OCI-LY1 (cell line): ENCODE measurements around the gene CC2D2B.
A peak's percentile ranks its signal among the peaks of the same experiment; 100 is the strongest.

Experiments used
- H2AFZ ChIP-seq: fragments of 200-600 bp; sonication (generic), shearing (Covaris generic); 2 replicates; pipeline ENCODE4 v1.6.0; 2014; ENCODE audit warnings: antibody characterized with exemption, mild to moderate bottlenecking, low read length
- H3F3A ChIP-seq: fragments of 200-600 bp; sonication (generic), shearing (Covaris generic); 2 replicates; pipeline ENCODE4 v1.6.0; 2014; ENCODE audit warnings: mild to moderate bottlenecking, antibody characterized with exemption, low read length, moderate library complexity; ENCODE audit not compliant: insufficient read depth
- H3K27ac ChIP-seq: fragments of 200-600 bp; sonication (generic); 2 replicates; pipeline ENCODE4 v1.5.1; 2014; ENCODE audit warnings: low read length, mixed run types, mild to moderate bottlenecking, low read depth; ENCODE audit not compliant: poor library complexity, severe bottlenecking
- H3K27me3 ChIP-seq: fragments of 200-600 bp; sonication (generic); 2 replicates; pipeline ENCODE4 v1.6.0; 2014; ENCODE audit warnings: antibody characterized with exemption, mild to moderate bottlenecking, low read length, moderate library complexity; ENCODE audit not compliant: insufficient read depth
- H3K36me3 ChIP-seq: fragments of 200-600 bp; sonication (generic); 2 replicates; pipeline ENCODE4 v1.6.1; 2014; ENCODE audit warnings: mild to moderate bottlenecking, antibody characterized with exemption, low read length, moderate library complexity, mixed read lengths; ENCODE audit not compliant: insufficient read depth
- H3K4me1 ChIP-seq: fragments of 200-600 bp; sonication (generic); 2 replicates; pipeline ENCODE4 v1.5.1; 2014; ENCODE audit warnings: mild to moderate bottlenecking, low read length, moderate library complexity; ENCODE audit not compliant: insufficient read depth, severe bottlenecking
- H3K4me2 ChIP-seq: fragments of 200-600 bp; sonication (generic), shearing (Covaris generic); 2 replicates; pipeline ENCODE4 v1.6.1; 2014; ENCODE audit warnings: low read length
- H3K4me3 ChIP-seq: fragments of 200-600 bp; sonication (generic); 2 replicates; pipeline ENCODE4 v1.5.1; 2014; ENCODE audit warnings: low read length, low read depth, mild to moderate bottlenecking, mixed read lengths; ENCODE audit not compliant: poor library complexity, severe bottlenecking
- H3K79me2 ChIP-seq: fragments of 200-600 bp; shearing (Covaris generic); 2 replicates; pipeline ENCODE4 v1.6.1; 2016; ENCODE audit warnings: mixed run types, low read length, mixed read lengths; ENCODE audit not compliant: insufficient read depth
- H3K9ac ChIP-seq: fragments of 200-600 bp; sonication (generic), shearing (Covaris generic); 2 replicates; pipeline ENCODE4 v1.6.1; 2014; ENCODE audit warnings: mild to moderate bottlenecking, low read length, mixed read lengths
- H3K9me2 ChIP-seq: fragments of 200-600 bp; sonication (generic), shearing (Covaris generic); 2 replicates; pipeline ENCODE4 v1.6.1; 2014; ENCODE audit warnings: low read depth, mild to moderate bottlenecking, low read length, mixed read lengths
- H3K9me3 ChIP-seq: fragments of 200-600 bp; shearing (Covaris generic); 2 replicates; pipeline ENCODE4 v1.6.1; 2014; ENCODE audit warnings: low read length, mixed read lengths
- H4K20me1 ChIP-seq: fragments of 200-600 bp; sonication (generic), shearing (Covaris generic); 2 replicates; pipeline ENCODE4 v1.6.0; 2016; ENCODE audit warnings: mild to moderate bottlenecking, low read length; ENCODE audit not compliant: insufficient read depth
- CTCF ChIP-seq: fragments of 200-600 bp; sonication (generic), shearing (Covaris generic); IDR thresholded peaks from 2 replicates; pipeline ENCODE4 v1.5.1; 2017; ENCODE audit warnings: mild to moderate bottlenecking, antibody characterized with exemption, low read length, moderate library complexity, mixed read lengths
- EZH2 ChIP-seq: fragments of 200-600 bp; sonication (generic), shearing (Covaris generic); IDR thresholded peaks from 2 replicates; pipeline ENCODE4 v1.8.0; 2017; ENCODE audit warnings: borderline replicate concordance, mixed run types, mild to moderate bottlenecking, antibody characterized with exemption, low read length, moderate library complexity, mixed read lengths

CC2D2B gene

DNA sequence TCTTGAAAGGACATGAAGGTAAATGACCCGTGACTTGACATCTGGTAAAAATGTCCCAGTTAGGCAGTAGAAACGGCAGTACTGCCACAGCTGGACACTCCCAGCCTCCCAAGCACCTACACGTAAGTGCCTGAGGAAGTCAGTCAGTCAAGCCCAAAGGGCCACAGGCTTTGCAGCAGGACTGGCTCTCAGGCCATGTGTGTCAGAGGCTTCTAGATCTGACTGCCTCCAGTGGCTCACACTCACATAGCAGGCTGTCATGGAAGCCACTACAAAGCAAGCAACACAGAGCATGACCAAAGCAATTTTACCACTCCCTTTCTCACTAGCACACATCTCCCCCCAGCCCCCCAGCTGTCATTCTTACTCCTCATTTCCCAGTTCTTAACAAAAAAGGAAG, 117.8 kb downstream of the CC2D2B start:
- H3K4me1 ChIP-seq = no peaks in the 10 kb centered on the region
- no peaks in the 10 kb centered on the region for H3K9me3 ChIP-seq
- H3K27me3 ChIP-seq = no peaks in the 10 kb centered on the region
- no peak overlapping the region for H2AFZ ChIP-seq
- H3K9ac ChIP-seq = no peak overlapping the region
- H3K9me2 ChIP-seq = no peaks in the 10 kb centered on the region
- no peaks in the 10 kb centered on the region for H3K79me2 ChIP-seq
- no peak overlapping the region for H3K4me3 ChIP-seq
- no peak for TF ChIP-seq EZH2
- peak; percentile 22; the same call in 1 of the 2 replicates for TF ChIP-seq CTCF
- H3K4me2 ChIP-seq = no peak overlapping the region
- H4K20me1 ChIP-seq = no peaks in the 10 kb centered on the region
- no peaks in the 10 kb centered on the region for H3F3A ChIP-seq
- no peak overlapping the region for H3K27ac ChIP-seq
- H3K36me3 ChIP-seq = no peaks in the 10 kb centered on the region

DNA sequence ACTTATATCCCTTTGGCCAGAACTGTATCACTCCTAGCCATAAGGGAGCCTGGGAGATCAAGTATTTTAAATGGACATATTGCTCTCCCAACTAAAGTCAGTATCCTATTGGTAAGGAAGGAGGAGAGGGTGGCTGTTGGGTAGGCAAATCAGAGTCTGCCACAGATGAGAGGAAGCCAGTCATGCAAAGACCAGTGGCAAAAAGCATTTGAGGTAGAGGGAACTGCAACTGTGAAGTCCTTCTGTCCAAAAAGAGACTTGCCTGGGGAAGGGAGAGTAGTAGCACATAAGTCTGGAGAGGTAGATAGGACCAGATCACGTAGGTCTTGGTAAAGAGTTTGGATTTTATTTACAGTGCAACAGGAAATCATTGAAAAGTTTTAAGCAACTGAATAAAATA, 126.8 kb downstream of the CC2D2B start:
- H3K36me3 ChIP-seq = no peaks in the 10 kb centered on the region
- no peaks in the 10 kb centered on the region for H3K27me3 ChIP-seq
- no peaks in the 10 kb centered on the region for H3K9me2 ChIP-seq
- no peak overlapping the region for H3K27ac ChIP-seq
- no peak for TF ChIP-seq EZH2
- no peak for TF ChIP-seq CTCF
- H3K9me3 ChIP-seq = no peaks in the 10 kb centered on the region
- H3K4me3 ChIP-seq = no peak overlapping the region
- no peak overlapping the region for H2AFZ ChIP-seq
- H3K4me1 ChIP-seq = no peaks in the 10 kb centered on the region
- no peaks in the 10 kb centered on the region for H4K20me1 ChIP-seq
- H3F3A ChIP-seq = no peaks in the 10 kb centered on the region
- no peaks in the 10 kb centered on the region for H3K79me2 ChIP-seq
- no peak overlapping the region for H3K4me2 ChIP-seq
- H3K9ac ChIP-seq = no peak overlapping the region

GRCh38 chr10:96038476-96039387, 131.0 kb downstream of the CC2D2B start:
- TF ChIP-seq CTCF (no peak), EZH2 (no peak)
- Histone ChIP-seq H2AFZ (no peak overlapping the region), H3K9me3 (no peaks in the 10 kb centered on the region), H3K4me1 (peaks cover 6% of the 10 kb centered on the region), H3F3A (no peaks in the 10 kb centered on the region), H3K9me2 (no peaks in the 10 kb centered on the region), H4K20me1 (no peaks in the 10 kb centered on the region), H3K36me3 (no peaks in the 10 kb centered on the region), H3K79me2 (no peaks in the 10 kb centered on the region), H3K27me3 (no peaks in the 10 kb centered on the region), H3K4me2 (no peak overlapping the region), H3K27ac (no peak overlapping the region), H3K9ac (no peak overlapping the region), H3K4me3 (no peak overlapping the region)
